Muscle layer of duodenum (tissue), 2 donors: ENCODE data around the gene MAPK8.
"Not testable (repeated sequence)": the region's sequence is repeated elsewhere in the genome, so short reads cannot be mapped to it uniquely, and the experiment has no call there.

ENCODE experiments used
- H3K27ac ChIP-seq: one replicate; pipeline ENCODE4 v1.7.0; 2013; ENCODE audit warnings: mild to moderate bottlenecking, low read length
- H3K27me3 ChIP-seq: one replicate; pipeline ENCODE4 v1.7.0; 2013; ENCODE audit warnings: low read depth, mild to moderate bottlenecking, control low read depth, low read length
- H3K36me3 ChIP-seq, 2 donors: one replicate each; pipeline ENCODE4 v1.7.0; 2013; ENCODE audit warnings: low read length in 2 of 2, control low read depth in 1 of 2, mild to moderate bottlenecking in 1 of 2; ENCODE audit not compliant: insufficient read depth in 2 of 2, control insufficient read depth in 1 of 2
- H3K4me1 ChIP-seq, 2 donors: one replicate each; pipeline ENCODE4 v1.7.0; 2013; ENCODE audit warnings: low read length in 2 of 2, mild to moderate bottlenecking in 2 of 2, control low read depth in 1 of 2, moderate library complexity in 1 of 2; ENCODE audit not compliant: insufficient read depth in 2 of 2, control insufficient read depth in 1 of 2
- H3K4me3 ChIP-seq, 2 donors: one replicate each; pipeline ENCODE4 v1.7.0; 2013; ENCODE audit warnings: low read length in 2 of 2, low read depth in 1 of 2, mild to moderate bottlenecking in 1 of 2
- H3K9me3 ChIP-seq, 2 donors: one replicate each; pipeline ENCODE4 v1.7.0; 2013; ENCODE audit warnings: low read length in 2 of 2, control low read depth in 1 of 2, mild to moderate bottlenecking in 1 of 2; ENCODE audit not compliant: control insufficient read depth in 1 of 2
- donor health status: healthy.

The MAPK8 gene

DNA sequence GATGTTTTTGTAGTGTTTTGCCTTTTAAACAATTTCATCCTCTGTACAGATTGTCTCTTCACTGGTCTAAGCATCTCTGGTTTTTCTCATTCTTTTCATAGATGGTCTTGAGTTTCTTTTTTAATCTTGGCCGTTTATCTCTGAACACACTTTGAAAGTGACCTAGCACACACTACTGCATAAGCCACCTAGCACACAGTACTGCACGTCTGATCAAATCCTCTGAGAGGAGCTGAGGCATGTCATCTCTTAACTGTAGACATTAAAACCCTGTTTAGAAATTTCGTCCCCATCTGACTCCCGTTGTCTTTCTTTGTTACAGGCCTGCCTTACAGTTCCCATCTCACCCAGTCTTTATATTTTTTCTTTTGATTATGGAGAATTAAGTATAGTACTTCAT lies 100.2 kb downstream of the MAPK8 start:
- Histone ChIP-seq H3K36me3 (peaks cover 10 to 19% of the 10 kb centered on the region in 2 donors), H3K9me3 (no peaks in the 10 kb centered on the region), H3K27ac (no peak overlapping the region), H3K27me3 (no peaks in the 10 kb centered on the region), H3K4me3 (no peak overlapping the region), H3K4me1 (no peaks in the 10 kb centered on the region)

DNA sequence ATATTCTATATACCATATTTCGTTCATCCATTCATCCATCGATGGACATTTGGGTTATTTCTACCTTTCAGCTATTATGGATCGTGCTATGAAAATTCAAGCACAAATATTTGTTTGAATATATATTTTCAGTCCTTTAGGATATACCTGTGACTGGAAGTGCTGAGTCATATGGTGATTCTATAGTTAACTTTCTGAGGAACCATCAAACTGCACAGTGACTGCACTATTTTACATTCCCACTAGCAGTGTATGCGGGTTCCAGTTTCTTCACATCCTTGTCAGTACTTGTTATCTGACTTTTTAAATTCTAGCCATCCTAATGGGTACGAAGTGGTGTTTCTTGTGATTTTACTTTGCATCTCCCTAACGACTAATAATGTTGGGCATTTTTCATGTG lies 104.0 kb downstream of the MAPK8 start:
- H3K27ac ChIP-seq = no peak overlapping the region
- peaks cover 10 to 34% of the 10 kb centered on the region in 2 donors for H3K36me3 ChIP-seq
- no peaks in the 10 kb centered on the region for H3K27me3 ChIP-seq
- H3K4me1 ChIP-seq = no peaks in the 10 kb centered on the region
- peaks cover 3 to 10% of the 10 kb centered on the region in 2 donors for H3K9me3 ChIP-seq
- H3K4me3 ChIP-seq = no peak overlapping the region

DNA sequence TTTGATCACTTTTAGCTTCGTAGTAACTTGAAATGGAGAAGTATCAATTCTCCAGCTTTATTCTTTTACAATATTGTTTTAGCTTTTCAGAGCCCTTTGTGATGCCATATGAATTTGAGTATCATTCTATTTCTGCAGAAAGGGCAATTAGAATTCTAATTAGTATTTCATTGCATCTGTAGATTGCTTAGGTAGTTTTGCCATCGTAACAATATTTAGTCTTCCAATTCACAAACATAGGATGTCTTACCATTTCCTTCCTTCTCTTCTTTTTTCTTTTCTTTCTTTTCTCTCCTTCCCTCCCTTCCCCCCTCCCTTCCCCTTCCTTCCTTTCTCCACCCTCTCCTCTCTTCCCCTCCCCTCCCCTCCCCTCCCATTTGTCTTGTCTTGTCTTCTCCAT lies 105.0 kb downstream of the MAPK8 start:
- no peaks in the 10 kb centered on the region for H3K27me3 ChIP-seq
- H3K4me1 ChIP-seq = no peaks in the 10 kb centered on the region
- peaks cover 3 to 10% of the 10 kb centered on the region in 2 donors for H3K9me3 ChIP-seq
- no peak overlapping the region for H3K27ac ChIP-seq
- H3K36me3 ChIP-seq = peaks cover 10 to 34% of the 10 kb centered on the region in 2 donors
- H3K4me3 ChIP-seq = no peak overlapping the region

DNA sequence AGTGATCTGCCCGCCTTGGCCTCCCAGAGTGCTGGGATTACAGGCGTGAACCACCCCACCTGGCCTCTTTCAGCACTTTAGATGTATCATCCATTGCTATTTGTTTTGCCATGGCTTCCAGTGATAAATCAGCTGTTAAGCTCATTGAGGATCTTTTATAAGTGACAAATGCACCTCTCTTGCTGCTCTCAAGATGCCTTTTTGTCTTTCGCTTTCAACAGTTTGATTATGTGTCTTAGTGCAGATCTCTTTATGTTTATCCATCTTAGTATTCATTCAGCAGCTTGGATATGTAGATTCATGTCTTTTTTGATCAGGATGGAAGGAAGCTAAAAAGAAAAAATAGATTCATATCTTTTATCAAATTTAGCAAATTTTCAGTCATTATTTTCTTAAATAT lies 105.6 kb downstream of the MAPK8 start:
- Histone ChIP-seq H3K27ac (no peak overlapping the region), H3K4me3 (no peak overlapping the region), H3K36me3 (peaks cover 10 to 34% of the 10 kb centered on the region in 2 donors), H3K27me3 (no peaks in the 10 kb centered on the region), H3K9me3 (peaks cover 3 to 10% of the 10 kb centered on the region in 2 donors), H3K4me1 (no peaks in the 10 kb centered on the region)

DNA sequence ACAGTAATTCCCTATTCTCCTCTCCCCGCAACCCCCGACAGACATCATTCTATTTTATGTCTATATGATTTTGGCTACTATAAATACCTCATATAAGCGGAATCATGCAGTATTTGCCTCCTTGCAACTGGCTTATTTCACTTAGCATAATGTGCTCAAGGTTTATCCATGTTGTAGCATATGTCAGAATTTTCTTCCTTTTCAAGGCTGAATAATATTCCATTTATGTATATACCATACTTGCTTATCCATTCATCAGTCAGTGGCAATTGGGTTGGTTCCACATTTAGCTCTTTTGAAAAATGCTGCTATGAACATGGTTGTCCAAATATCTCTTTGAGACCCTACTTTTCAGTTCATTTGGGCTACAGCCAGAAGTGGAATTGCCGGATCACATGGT lies 106.5 kb downstream of the MAPK8 start:
- Histone ChIP-seq H3K27me3 (no peaks in the 10 kb centered on the region), H3K9me3 (peaks cover 3 to 10% of the 10 kb centered on the region in 2 donors), H3K4me1 (no peaks in the 10 kb centered on the region), H3K36me3 (peaks cover 10 to 34% of the 10 kb centered on the region in 2 donors), H3K4me3 (no peak overlapping the region), H3K27ac (no peak overlapping the region)

DNA sequence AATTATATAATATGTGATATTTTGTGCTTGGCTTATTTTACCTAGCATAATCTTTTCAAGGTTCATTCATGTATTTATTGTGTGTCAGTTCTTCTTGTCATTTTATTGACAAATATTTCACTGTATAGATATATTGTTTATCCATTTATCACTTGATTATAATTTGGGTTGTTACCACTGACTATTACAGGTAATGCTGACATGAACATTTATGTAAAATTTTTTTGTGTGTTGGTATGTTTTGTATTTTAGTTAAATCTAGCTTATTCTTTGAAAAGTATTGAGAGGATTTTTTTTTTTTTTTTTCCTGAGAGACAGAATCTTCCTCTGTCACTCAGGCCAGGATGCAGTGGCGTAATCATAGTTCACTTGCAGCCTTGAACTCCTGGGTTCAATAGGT lies 107.7 kb downstream of the MAPK8 start:
- Histone ChIP-seq H3K4me1 (no peaks in the 10 kb centered on the region), H3K36me3 (peaks cover 10 to 34% of the 10 kb centered on the region in 2 donors), H3K27me3 (no peaks in the 10 kb centered on the region), H3K9me3 (peaks cover 3 to 10% of the 10 kb centered on the region in 2 donors), H3K27ac (no peak overlapping the region), H3K4me3 (no peak overlapping the region)

DNA sequence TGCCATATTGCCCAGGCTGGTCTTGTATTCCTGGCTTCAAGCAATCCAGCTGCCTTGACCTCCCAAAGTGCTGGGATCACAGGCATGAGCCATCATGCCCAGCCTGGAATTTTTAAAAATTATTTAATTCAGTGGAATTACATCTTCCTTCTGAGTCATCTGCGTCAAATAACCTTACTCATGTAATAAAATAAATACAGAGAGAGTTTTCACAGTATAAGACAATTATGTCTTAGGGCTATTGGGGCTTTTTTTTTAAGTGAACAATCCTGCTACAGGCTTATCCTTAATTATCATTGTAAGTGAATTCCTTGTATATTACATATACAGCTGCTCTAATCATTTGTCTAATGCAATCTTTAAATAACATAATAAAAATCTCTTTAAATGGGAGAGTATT lies 108.3 kb downstream of the MAPK8 start:
- Histone ChIP-seq H3K27ac (no peak overlapping the region), H3K9me3 (peaks cover 3 to 10% of the 10 kb centered on the region in 2 donors), H3K4me3 (no peak overlapping the region), H3K27me3 (no peaks in the 10 kb centered on the region), H3K36me3 (peaks cover 10 to 34% of the 10 kb centered on the region in 2 donors), H3K4me1 (no peaks in the 10 kb centered on the region)

DNA sequence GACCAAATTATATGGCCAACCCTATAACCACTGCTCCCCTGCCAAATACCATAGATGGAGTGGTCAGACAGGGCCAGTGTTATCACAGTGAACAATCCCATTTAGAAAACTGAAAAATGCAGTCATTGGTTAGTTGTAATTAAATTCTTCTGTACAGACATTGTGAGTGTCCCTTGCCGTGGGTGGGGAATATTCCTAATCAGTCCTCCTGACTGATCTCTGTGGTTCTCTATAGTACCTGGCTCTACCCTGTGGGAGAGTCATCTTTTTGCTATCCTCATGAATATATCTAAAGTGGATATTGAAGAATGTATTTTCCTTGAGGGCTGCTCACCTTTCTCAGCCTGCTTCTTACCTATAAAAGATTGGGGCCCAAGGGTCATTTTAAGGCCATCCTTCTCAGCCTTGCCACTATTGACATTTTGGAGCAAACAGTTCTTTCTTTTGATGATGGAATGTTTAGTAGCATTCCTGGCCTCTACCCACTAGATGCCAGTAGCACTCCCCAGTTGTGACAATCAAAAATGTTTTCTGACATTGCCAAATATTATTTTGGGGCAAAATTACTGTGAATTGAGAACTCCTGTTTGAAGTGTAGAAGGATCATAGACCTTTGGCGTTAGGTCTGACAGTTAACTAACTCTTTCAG lies 110.2 kb downstream of the MAPK8 start:
- no peak overlapping the region for H3K27ac ChIP-seq

DNA sequence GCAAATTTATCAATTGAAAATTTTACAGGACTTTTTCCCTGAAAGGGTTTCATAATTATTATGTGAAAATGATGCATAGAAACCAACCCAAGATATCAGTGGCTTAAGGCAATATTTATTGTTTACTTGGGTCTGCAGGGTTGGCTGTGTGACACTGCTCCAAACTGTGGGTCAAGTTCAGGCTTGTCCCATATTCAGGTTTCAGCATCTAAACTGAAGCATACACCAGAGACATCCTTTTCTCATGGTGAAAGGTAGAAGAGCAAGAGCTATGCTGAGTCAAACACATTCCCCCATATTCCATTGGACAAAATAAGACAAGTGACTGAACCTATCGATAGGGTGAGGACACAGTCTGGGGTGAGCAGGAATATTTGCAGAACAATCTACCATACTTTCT lies 110.9 kb downstream of the MAPK8 start:
- Histone ChIP-seq H3K36me3 (peaks cover 0 to 16% of the 10 kb centered on the region in 2 donors), H3K9me3 (peaks cover 3 to 5% of the 10 kb centered on the region in 2 donors), H3K4me1 (no peaks in the 10 kb centered on the region), H3K4me3 (no peak overlapping the region), H3K27ac (no peak overlapping the region), H3K27me3 (no peaks in the 10 kb centered on the region)

More for the DNA sequence above, 110.2 kb downstream of the MAPK8 start:
- Histone ChIP-seq H3K9me3 (peaks cover 3 to 10% of the 10 kb centered on the region in 2 donors), H3K27me3 (no peaks in the 10 kb centered on the region), H3K36me3 (peaks cover 0 to 19% of the 10 kb centered on the region in 2 donors), H3K4me3 (no peak overlapping the region), H3K4me1 (no peaks in the 10 kb centered on the region)

DNA sequence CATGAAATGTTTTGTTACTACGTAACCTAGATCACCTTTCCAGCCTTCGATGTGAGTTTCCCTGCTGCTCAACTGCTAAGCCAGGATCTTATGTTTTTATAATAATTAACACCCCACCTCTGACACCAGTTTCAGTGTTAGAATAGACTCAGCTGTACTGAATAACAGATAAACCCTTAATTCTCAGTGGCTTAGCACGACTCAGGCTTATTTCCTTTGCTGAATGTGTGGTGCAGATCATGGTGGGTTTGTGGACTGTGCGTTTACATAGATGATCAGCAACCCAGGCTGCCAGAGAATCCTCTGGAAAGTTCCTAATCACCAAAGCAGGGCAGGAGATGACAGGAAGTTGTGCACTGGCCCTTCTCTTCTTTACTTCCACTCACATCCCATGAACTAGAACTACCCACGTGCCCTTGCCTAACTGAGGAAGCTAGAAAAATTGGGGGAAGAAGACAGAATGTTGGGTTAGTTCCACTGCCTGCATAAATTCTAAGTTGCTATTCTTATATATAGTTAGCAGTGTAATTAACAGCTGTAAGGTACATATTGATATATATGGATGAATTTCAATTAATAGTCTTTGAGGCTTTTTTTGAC lies 111.8 kb downstream of the MAPK8 start:
- H3K36me3 ChIP-seq = peaks cover 0 to 7% of the 10 kb centered on the region in 2 donors
- no peak overlapping the region for H3K27ac ChIP-seq
- H3K9me3 ChIP-seq = no peaks in the 10 kb centered on the region
- no peaks in the 10 kb centered on the region for H3K4me1 ChIP-seq
- H3K27me3 ChIP-seq = no peaks in the 10 kb centered on the region
- H3K4me3 ChIP-seq = no peak overlapping the region

DNA sequence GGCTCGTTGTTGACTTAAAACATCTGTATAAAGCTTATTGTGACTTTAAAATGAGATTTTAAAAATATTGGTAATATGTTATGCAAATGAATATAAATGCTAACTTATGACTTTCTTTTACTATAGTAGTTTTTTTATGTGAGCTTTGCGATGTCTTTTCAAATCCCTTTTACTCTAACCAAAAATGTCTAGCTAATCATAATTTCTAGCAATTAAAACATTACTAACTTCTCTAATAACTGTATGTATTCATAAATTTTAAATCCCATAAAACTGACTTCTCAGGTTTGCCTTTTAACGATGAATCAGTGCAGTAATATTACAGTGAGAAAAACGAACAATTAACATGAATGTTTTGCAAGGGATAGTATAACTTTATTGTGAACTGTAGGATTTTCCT lies 113.2 kb downstream of the MAPK8 start:
- no peaks in the 10 kb centered on the region for H3K9me3 ChIP-seq
- H3K27ac ChIP-seq = no peak overlapping the region
- H3K4me3 ChIP-seq = no peak overlapping the region
- no peaks in the 10 kb centered on the region for H3K27me3 ChIP-seq
- no peaks in the 10 kb centered on the region for H3K4me1 ChIP-seq
- H3K36me3 ChIP-seq = peaks cover 0 to 5% of the 10 kb centered on the region in 2 donors

DNA sequence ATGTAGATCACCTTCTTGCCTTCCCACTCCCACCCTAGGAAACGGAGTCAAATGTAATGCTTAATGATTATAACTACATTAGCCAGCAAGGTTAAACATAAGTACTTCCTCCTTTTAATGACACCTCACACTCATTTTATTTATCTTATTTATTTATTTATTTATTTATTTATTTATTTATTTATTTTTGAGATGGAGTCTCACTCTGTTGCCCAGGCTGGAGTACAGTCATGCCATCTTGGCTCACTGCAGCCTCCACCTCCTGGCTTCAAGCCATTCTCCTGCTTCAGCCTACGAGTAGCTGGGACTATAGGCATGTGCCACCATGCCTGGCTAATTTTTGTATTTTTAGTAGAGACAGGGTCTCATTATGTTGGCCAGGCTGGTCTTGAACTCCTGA lies 115.4 kb downstream of the MAPK8 start:
- not testable (repeated sequence) for H3K27me3 ChIP-seq, H3K4me3 ChIP-seq, H3K4me1 ChIP-seq, H3K27ac ChIP-seq, H3K9me3 ChIP-seq
- H3K36me3 ChIP-seq = peaks cover 0 to 11% of the 10 kb centered on the region in 2 donors
